Renal cortical epithelial cell (primary cell): ENCODE measurements around the gene CYB5R3. TPM values are rescaled to one million over a fixed set of nuclear protein-coding genes. Genes with fewer than 3 reads are reported as not detected.

ENCODE experiments used
- DNase-seq: peaks from one replicate; pipeline ENCODE4 v3.0.0-alpha.2; 2011; ENCODE audit warnings: low read depth
- total RNA-seq: library from RNA; depleted of rRNA; stranded (reverse); fragments of >200 nt; gene quantifications from 2 replicates; pipeline ENCODE4 v1.2.3, GENCODE V29; 2014

CYB5R3 gene
- 21.9 and 86.9 TPM in 2 replicates for total RNA-seq

DNA sequence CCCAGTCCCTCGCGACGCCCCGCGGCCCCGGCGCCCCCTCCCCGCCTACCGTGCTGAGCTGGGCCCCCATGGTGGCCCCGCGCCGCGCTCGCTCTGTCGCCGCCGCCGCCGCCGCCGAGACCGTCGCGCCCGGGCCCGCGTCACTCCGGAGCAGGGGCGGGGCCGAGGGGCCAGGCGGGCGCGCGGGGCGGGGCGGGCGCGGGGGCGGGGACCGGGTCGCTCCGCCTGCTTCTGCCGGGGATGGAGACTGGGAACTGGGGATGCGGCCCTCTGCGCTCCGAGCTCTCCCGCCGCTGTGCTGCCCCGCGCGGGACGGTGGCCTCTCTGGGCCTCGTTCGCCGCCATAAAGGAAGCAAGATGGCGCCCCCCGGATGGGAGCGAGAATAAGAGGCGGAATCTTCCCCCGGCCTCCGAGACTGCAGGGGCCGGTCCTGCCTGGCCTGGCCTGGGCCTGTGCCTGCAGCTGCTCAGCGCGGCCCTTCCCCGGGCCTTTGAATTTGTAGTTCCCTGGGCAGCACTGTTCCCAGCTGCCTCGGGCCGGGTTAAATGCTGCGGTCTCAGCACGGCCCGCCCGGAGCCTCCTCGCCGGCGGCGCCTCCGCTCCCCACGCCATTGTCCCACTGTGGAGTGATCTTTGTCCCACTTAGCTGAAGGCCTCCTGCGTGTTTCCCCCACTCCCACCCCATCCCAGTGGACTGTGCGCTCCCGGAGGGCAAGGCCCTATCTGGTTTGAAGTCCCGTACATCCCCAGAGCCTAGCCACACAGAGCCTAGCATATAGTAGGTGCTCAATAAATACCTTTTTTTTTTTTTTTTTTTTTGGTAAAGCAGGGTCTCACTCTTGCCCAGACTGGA, at the start of gene CYB5R3:
Gene CYB5R3 (minus strand): TSS at position 147 of the 854 bp plus-strand sequence. CDS start 77 bp downstream, at position 70.
- no peak for DNase-seq

DNA sequence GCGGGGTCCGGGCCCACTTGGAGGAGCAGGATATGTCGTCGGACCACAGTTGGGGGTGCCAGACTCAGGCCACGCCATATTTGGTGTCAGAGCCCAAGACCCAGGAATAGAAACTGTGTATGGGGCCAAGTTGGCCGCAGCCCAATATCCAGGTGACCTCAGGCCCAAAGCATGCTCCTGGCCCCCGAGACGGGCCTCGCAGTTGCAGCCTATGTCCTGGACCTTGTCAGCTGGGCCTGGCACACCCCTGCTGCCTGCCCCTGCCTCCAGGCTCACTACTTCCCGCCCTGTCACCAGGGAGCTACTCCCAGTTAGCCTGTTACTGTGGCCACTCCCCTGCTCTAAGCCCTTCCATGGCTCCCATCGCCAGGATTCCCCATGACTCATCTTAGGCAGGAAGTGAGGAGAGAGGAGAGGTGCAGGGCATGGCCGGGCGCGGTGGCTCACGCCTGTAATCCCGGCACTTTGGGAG, 48.4 kb upstream of the CYB5R3 start:
- DNase-seq: peak; percentile 86

- no peak for DNase-seq
These were observed 47.3 kb upstream of the CYB5R3 start for GRCh38 chr22:42696331-42696967.

DNA sequence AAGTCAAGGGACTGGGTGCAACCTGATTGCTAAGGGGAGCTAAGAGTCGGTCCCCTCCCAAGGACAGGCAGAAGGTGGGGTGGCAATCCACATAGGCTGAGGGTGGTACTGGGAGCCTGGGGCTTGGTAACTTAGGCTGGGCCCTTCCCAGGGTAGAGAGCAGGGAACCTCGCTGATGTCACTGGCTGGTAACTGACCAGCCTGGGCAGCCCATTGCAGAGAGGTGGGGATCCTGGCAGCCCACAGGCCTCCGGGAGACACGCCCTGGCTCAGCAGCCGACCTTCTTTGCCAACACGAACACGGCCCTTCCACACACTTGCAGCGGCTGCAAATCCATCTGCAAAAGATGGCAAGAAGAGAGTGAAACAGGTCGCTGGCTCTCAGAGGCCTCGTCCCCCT, 46.1 kb upstream of the CYB5R3 start:
- DNase-seq: no peak

DNA sequence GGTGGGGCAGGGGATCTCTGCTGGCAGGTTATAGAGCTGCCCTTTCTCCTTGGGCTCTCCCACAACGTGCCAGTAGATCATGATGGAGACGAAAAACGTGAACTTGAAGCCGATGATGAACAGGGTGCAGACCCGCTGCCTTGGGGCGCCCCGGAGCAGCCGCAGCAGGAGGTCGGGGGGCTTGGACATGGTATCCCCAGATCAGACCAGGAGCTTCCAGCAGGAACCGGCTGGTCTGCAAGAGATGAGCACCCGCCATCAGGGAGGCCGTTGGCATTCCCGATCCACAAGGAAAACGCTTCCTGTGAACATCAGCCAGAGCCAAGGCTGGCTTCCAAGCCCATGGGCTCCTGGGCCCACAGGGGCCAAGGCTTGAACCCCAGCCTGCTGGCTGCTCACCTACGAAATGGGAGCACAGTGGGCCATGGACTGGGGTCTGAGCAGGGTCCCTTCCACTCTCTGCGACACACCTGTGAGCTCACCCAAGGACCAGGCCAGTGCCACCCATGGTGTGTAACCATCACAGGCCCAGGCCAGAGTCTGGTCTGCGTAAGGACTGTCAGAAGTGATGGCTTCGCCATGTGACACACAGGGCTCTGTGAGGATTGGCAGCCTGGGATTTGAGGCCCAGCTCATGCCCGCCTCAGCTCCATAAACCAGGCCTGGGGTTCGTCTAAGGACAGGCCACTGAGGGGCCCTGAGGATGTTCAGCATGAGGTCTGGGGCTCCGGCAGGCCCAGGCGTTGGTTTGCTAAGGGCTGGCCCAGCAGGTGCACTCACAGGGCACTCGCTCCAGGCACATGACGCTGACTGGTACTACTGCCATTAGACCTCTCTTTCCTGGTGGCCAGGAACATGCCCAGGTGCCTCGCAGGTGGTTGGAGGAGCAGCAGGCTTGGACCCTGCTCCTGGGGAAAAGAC, 44.8 kb upstream of the CYB5R3 start:
- DNase-seq: no peak

- DNase-seq: no peak
These were observed 44.0 kb upstream of the CYB5R3 start for GRCh38 chr22:42693055-42693762.

- no peak for DNase-seq
These were observed 43.3 kb upstream of the CYB5R3 start for GRCh38 chr22:42692239-42693054.

- DNase-seq: no peak
These were observed 42.2 kb upstream of the CYB5R3 start for GRCh38 chr22:42691440-42691839.

GRCh38 chr22:42688241-42689211, 39.3 kb upstream of the CYB5R3 start:
- DNase-seq: peak; percentile 97

- no peak for DNase-seq
These were observed 37.7 kb upstream of the CYB5R3 start for GRCh38 chr22:42686756-42687491.

DNA sequence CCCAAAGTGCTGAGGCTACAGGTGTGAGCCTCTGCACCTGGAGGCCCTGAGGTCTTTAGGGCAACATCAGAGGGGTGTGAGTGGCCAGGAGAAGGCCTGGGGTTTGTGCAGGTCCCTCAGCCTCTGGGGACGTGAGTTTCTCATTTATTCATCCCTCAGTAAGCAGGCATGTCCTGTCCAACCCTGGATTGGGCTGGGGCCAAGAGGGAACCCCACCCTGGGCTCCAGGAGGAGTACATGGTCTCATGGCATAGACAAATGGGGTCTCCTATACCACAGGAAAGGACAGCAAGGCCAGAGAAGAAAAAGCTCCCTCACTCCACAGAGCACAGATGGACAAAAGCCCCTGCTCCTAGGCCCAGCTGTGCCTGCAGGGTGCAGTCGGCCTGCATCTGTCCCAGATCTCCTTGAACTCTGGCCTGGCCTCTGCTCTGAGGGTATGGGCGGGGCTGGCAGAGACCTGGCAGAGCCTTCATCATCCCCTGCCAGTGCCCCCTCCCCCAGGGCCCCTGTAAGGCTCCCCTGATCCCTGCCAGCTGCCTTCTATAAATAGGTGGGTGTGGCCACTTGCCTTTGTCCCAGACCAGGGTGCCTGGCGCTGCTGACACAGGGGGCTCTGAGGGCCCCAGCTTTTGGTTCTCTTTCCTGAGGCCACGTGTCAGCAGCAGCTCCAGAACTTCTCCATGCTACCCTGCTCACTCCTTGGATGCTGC, 36.9 kb upstream of the CYB5R3 start:
- no peak for DNase-seq

DNA sequence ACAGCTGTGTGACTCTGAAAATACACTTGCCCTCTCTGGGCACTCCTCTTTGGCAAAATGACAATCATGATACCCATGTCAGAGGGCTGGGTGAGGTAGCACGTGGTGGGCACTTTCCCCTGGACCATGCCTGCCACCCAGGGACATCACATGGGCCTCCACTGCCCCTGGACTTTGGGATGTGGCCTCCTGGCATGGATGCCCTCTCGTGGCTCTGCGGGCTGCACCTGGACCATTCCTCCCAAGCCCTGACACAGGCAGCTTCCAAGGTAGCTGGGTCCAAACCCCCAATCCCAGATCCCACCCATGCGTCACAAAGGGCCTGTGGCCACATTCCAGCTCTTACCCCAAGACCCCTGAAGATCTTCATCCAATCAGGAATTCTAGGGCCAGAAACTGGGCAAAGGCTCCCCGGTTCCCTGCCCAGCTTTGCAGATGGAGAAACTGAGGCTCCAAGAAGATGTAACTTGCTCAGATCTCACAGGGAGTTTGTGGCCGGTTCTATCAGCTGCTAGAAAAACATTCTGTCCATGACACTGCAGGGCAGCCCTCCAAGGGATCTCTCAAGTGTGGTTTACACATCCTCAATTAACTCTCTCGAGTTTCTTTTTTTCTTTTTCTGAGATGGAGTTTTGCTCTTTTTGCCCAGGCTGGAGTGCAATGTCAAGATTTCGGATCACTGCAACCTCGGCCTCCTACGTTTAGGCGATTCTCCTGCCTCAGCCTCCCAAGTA, 35.4 kb upstream of the CYB5R3 start:
- no peak for DNase-seq

- DNase-seq: no peak
These were observed 34.5 kb upstream of the CYB5R3 start for GRCh38 chr22:42683578-42684283.

GRCh38 chr22:42682113-42682851, 33.1 kb upstream of the CYB5R3 start:
- DNase-seq: no peak

DNA sequence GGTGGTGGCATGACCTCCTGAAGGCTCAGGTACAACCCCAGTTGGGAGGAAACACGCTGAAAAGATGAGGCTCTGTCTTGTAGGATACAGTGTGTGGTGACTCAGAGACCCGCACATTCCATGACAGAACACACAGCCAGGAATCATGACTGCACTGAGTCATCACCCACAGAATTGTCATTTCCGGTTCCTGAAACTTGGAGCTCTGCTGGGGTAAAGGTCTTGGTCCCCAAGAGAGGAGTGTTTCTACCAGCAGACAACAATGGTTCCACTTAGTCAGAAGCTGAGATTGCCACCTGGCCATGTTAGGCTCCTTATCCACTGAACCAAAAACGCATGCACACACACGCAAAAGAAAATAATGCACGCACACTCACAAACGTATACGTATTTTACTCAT, 31.5 kb upstream of the CYB5R3 start:
- peak; percentile 91 for DNase-seq

DNA sequence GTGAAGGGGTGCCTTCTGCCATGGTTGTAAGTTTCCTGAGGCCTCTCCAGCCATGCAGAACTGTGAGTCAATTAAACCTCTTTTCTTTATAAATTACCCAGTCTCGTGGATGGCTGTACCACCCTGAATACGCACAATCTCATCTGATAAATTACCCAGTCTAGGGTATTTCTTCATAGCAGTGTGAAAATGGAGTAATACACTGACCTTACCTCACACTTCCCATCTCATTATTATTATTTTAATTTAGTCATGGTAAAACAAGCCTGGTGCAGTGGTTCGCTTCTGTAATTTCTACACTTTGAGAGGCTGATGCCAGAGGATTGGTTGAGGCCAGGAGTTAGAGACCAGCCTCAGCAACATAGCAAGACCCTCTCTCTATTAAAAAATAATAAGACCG, 30.5 kb upstream of the CYB5R3 start:
- DNase-seq: no peak
